K562 (cell line): ENCODE measurements around the gene NEDD9. TPM values are rescaled to one million over a fixed set of nuclear protein-coding genes. Genes with fewer than 3 reads are reported as not detected.

ENCODE experiments used
- CHD7 ChIP-seq: fragments of 200-600 bp; sonication (generic); IDR thresholded peaks from one replicate; pipeline ENCODE4 v1.6.1; 2012; ENCODE audit warnings: mild to moderate bottlenecking, low read depth, low read length, inconsistent platforms
- MLLT1 ChIP-seq, 2 experiments: fragments of 450-650 bp; IDR thresholded peaks; 2 replicates each; pipeline ENCODE4 v1.6.1; 2016
- PREB ChIP-seq: sonication (generic); formaldehyde crosslinking; IDR thresholded peaks from 2 replicates; pipeline ENCODE4 v1.8.1; 2023; ENCODE audit warnings: mild to moderate bottlenecking, missing genetic modification reagents
- SUPT5H ChIP-seq: fragments of 450-650 bp; IDR thresholded peaks from 2 replicates; pipeline ENCODE4 v1.6.1; 2016
- polyA plus RNA-seq, 8 experiments: library from polyadenylated mRNA; depleted of rRNA in 4 of 8; stranded (reverse) in 5 of 8; unstranded in 3 of 8; fragments of >200 nt; fragmentation: Nextera tagmentation in 2 of 8; fragmentation: Illumina TruSeq in 1 of 8; extraction: Ambion mirVana in 2 of 8; extraction: Trizol in 1 of 8; gene quantifications; 2 replicates each; pipeline versions ENCODE4 v1.2.1 to v1.2.3, GENCODE V29; 2011 to 2014; ENCODE audit warnings: inconsistent platforms in 1 of 8, missing spikeins in 1 of 8
- total RNA-seq, 7 experiments: library from RNA; depleted of rRNA in 6 of 7; stranded (reverse); fragments of >200 nt in 6 of 7; fragmentation: Illumina TruSeq in 2 of 7; extraction: Trizol in 2 of 7; gene quantifications; 2 replicates each; pipeline versions ENCODE4 v1.2.1 to v1.2.3, GENCODE V29; 2011 to 2021; ENCODE audit warnings: low replicate concordance in 1 of 7
- TF ChIP-seq, protein P1 (sequence below): fragments of 250-450 bp; sonication (Bioruptor Pico); IDR thresholded peaks from 2 replicates; pipeline ENCODE4 v1.4.0; 2020

The NEDD9 gene
- total and polyA plus RNA-seq, 9 of the 15 experiments (the other 6 are each of a cell fraction or from before 2014, with no cell fraction given): 0.04 to 0.18 (median 0.15) TPM; not detected in 6

DNA sequence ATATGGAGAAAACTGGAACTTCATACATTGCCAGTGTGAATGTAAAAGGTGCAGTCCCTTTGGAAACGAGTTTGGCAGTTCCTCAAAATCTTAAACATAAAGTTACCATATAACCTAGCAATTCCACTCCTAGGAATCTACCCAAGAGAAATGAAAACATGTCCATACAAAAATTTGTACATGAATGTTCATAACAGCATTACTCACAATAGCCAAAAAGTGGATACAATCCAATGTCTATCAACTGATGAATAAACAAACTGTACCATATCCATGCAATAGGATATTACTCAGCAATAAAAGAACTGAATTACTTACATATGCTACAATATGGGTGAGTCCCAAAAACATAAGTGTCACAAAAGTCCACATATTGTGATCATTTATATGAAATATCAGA lies 72.3 kb downstream of the NEDD9 start (continued):
- TF ChIP-seq PREB (CRISPR knock-in tag) (no peak), CHD7 (no peak), MLLT1 (IDR thresholded peaks at IDR 0.05) (no peak), SUPT5H (no peak)
- TF ChIP-seq, protein P1, sequence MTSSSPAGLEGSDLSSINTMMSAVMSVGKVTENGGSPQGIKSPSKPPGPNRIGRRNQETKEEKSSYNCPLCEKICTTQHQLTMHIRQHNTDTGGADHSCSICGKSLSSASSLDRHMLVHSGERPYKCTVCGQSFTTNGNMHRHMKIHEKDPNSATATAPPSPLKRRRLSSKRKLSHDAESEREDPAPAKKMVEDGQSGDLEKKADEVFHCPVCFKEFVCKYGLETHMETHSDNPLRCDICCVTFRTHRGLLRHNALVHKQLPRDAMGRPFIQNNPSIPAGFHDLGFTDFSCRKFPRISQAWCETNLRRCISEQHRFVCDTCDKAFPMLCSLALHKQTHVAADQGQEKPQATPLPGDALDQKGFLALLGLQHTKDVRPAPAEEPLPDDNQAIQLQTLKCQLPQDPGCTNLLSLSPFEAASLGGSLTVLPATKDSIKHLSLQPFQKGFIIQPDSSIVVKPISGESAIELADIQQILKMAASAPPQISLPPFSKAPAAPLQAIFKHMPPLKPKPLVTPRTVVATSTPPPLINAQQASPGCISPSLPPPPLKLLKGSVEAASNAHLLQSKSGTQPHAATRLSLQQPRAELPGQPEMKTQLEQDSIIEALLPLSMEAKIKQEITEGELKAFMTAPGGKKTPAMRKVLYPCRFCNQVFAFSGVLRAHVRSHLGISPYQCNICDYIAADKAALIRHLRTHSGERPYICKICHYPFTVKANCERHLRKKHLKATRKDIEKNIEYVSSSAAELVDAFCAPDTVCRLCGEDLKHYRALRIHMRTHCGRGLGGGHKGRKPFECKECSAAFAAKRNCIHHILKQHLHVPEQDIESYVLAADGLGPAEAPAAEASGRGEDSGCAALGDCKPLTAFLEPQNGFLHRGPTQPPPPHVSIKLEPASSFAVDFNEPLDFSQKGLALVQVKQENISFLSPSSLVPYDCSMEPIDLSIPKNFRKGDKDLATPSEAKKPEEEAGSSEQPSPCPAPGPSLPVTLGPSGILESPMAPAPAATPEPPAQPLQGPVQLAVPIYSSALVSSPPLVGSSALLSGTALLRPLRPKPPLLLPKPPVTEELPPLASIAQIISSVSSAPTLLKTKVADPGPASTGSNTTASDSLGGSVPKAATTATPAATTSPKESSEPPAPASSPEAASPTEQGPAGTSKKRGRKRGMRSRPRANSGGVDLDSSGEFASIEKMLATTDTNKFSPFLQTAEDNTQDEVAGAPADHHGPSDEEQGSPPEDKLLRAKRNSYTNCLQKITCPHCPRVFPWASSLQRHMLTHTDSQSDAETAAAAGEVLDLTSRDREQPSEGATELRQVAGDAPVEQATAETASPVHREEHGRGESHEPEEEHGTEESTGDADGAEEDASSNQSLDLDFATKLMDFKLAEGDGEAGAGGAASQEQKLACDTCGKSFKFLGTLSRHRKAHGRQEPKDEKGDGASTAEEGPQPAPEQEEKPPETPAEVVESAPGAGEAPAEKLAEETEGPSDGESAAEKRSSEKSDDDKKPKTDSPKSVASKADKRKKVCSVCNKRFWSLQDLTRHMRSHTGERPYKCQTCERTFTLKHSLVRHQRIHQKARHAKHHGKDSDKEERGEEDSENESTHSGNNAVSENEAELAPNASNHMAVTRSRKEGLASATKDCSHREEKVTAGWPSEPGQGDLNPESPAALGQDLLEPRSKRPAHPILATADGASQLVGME: no peak
